ENCODE data around the gene SASH1.

Gene SASH1

GRCh38 chr6:148406579-148407371, 64.1 kb downstream of the SASH1 start:
- no peak for DNase-seq

DNA sequence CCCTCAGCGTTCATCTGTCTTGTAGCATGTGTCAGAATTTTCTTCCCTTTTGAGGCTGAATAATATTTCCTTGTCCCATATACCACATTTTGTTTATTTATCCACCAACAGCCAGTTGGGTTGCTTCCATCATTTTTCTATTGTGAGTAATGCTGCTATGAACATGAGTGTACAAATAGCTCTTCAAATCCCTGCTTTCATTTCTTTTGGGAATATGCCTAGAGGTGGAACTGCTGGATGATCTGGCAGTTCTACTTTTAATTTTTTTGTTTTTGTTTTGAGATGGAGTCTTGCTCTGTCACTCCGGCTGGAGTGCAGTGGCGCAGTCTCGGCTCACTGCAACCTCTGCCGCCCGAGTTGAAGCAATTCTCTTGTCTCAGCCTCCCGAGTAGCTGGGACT, 64.7 kb downstream of the SASH1 start:
- peak; percentile 29 for DNase-seq

GRCh38 chr6:148413321-148414091, 70.9 kb downstream of the SASH1 start:
- DNase-seq = no peak

DNA sequence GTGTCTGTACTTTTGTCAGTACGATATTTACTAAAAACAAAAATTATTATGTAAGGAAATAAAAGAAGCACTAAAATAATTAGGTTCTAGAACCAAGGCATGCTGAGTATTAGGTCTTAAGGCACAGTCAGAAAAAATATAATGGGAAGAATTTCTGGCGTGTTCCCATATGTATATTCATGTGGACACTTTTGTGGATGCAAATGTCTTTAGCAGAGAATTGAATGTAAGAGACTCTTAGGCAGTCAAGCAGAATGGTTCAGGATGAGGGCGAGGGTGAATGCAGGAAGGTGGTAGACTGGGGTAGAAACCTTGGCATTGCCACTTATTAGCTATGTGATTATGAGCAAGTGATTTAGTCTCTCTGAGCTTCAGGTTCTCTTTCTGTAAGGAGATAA, 71.5 kb downstream of the SASH1 start:
- no peak for DNase-seq

- DNase-seq = no peak
Measured at GRCh38 chr6:148414836-148415235, 72.2 kb downstream of the SASH1 start.

GRCh38 chr6:148415511-148416260, 73.0 kb downstream of the SASH1 start:
- no peak for DNase-seq

DNA sequence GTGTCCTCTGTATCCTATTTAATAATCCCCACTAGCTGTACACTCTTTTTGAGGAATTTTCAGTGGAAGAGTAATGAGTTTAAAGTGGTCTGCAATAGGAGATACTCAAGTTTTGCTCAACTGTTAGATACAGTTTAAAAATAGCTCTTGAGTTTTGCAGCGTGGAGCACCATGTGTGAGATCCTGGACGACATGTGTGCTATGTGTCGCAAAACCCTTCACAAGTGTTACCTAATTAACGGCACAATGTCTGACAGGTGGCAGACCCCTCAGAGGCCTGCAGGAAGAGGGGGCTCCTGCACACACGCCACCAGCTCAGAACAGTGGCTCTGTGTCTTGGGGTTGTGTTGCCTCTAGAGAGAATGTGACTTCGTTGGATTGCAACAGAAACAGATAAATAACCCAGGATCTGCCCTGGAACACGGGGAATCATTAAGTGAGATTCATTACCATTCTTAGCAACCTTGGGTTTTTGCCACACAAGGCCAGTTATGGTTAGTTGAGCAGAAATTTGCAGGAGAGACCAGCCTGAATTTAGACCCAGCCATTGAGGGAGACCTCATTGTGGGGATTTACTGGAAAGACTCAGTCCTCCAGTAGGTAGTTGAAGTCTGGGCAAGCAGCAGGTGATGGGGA, 73.8 kb downstream of the SASH1 start:
- DNase-seq = no peak

DNA sequence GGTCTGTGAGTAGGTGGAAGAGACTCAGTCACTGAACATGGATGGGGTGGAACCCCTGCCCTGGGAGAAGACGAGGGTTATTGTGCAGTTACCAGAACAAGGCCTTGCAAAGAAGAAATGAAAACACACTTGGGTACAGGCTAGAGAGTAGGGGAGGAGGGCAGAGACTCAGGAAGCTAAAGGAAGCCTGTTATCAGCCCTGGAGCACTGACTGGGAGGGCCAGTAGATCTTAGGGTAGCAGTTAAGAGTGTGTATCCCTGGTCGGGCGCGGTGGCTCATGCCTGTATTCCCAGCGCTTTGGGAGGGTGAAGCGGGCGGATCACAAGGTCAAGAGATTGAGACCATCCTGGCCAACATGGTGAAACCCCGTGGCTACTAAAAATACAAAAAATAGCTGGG, 74.4 kb downstream of the SASH1 start:
- DNase-seq = no peak

GRCh38 chr6:148419430-148419829, 76.8 kb downstream of the SASH1 start:
- no peak for DNase-seq

DNA sequence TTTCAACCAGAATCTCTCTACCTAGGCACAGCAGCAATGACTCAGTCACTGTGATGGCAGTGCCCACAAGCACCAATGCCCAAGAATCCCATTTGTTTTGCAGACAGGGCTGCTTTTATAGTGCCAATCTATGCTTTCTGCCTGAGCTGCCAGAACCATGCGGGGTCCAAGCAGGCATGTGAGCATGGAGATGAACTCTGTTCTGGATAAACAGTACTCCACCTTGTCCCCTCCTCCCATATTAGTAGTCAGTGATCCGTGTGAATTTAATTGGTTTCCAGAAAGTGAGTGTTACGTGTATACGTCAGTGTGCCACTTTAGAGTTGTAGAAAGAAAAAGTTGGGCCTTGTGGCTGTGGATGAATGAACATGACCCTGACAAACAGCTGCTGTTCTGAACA, 79.4 kb downstream of the SASH1 start:
- DNase-seq = no peak

DNA sequence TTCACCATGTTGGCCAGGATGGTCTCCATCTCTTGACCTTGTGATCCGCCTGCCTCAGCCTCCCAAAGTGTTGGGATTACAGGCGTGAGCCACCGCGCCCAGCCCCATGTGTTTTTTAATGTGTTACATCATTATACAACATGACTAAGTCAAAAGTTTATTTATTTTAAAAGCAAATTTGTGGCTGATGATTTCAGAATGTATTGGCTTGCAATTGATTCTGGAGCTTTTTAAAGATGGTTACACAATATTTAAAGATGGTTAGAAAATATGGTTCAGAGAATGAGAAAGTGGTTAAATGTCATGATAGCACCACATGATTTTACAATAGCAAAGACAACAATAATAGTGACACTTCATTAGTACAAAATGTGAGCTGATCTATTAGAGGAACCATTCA, 80.5 kb downstream of the SASH1 start:
- DNase-seq = no peak

GRCh38 chr6:148423601-148424270, 81.1 kb downstream of the SASH1 start:
- no peak for DNase-seq

DNA sequence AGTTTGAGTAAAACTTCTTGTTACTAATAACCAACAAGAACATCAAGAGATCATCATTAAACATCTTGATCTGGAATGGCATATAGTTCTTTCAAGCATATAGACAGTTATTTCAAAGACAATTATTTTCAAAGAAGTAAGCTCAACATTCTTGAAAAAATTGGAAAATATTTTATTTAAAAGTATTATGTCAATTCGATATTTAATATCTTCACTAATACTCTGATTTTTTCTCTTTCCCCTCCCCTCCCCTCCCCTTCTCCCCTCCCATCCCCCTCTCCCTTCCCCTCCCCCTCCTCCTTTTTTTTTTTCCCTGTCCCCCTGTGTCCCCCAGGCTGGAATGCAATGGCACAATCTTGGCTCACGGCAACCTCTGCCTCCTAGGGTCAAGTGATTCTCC, 82.8 kb downstream of the SASH1 start:
- DNase-seq = no peak

DNA sequence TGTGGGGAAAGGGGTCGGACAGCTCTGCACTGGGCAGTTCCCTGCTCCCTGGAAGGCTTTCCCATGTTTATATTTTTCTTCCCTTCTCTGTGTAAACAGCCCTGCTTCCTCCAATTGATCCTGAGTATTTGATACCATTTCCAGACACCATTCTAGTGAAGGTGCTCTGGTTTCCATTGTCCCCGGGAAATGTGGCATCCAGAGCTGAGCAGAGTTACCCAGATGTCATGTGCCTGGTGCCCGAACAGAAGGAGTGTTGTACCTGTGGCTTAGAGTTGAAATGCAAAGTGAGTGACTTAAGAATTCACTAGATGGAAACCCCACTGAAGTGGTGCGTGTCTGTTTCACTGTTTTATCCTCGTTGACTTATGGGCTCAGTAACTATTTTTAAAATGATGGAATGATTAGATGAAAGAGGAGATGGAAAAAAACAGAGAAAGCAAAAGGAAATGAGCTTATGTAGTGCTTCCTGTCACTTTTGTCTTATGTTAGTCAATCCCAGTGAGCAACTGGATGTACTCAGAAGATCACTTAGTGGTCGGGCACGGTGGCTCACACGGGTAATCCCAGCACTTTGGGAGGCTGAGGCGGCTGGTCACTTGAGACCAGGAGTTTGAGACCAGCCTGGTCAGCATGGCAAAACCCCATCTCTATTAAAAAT, 83.8 kb downstream of the SASH1 start:
- DNase-seq = no peak

DNA sequence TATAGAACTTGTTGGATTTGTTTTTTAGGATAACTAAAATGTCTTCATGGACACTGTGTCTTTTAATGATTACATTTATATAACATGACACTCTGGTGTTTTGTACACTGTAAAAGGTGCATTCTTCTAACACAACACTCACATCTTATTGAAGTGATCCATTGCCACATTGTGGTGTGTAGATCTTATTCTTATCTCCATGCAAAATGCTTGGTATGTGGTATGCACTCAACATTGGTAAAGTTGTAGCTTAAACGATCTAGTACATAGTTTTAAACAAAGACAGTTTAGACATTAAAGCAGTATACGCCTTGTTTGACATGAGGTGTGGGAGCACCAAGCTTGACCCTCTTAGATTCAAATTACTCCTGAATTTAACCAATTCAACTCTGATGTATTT, 84.7 kb downstream of the SASH1 start:
- DNase-seq = no peak

DNA sequence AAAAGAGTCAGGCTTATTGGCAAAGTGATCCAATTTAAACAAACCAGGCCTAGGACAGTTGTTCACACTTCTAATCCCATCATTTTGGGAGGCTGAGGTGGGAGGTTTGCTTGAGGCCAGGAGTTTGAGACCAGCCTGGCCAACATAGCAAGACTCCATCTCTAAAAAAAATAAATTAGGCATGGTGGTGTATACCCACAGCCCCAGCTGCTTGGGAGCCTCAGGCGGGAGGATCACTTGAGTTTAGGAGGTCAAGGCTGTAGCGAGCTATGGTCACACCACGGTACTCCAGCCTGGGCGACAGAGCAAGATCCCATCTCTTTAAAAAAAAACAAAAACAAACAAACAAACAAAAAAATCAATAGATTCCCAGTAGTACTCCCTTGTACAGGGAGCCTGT, 86.8 kb downstream of the SASH1 start:
- no peak for DNase-seq

DNA sequence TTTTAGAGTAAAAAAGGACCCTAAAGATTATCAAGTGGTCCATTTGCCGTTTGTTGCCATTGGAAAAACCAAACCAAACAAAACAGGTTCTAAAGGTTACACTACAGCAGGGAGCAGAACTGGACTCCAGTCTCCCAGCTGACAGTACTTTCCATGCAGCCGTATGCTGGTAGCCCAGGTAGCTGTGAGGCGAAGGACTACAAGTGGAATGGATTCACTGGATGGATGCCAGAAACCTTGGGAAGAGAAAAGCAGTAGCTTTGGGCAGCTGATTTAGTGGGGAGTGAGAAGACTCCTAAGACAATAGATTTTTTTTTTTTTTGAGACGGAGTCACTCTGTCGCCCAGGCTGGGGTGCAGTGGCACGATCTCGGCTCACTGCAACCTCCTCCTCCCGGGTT, 88.3 kb downstream of the SASH1 start:
- DNase-seq = no peak

GRCh38 chr6:148431413-148431812, 88.8 kb downstream of the SASH1 start:
- no peak for DNase-seq

DNA sequence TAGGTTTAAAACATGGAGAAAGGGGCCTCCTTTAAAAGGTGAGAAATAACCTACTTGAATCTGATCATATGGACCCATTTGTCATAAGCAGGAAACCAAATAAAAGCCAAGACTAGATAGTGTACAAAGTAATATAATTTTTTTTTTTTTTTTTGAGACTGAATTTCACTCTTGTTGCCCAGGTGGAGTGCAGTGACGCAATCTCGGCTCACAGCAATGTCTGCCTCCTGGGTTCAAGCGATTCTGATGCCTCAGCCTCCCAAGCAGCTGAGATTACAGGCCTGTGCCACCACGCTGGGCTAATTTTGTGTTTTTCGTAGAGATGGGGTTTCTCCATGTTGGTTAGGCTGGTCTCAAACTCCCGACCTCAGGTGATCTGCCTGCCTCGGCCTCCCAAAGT, 89.2 kb downstream of the SASH1 start:
- no peak for DNase-seq

- no peak for DNase-seq
Measured at GRCh38 chr6:148432462-148433195, 90.0 kb downstream of the SASH1 start.

DNA sequence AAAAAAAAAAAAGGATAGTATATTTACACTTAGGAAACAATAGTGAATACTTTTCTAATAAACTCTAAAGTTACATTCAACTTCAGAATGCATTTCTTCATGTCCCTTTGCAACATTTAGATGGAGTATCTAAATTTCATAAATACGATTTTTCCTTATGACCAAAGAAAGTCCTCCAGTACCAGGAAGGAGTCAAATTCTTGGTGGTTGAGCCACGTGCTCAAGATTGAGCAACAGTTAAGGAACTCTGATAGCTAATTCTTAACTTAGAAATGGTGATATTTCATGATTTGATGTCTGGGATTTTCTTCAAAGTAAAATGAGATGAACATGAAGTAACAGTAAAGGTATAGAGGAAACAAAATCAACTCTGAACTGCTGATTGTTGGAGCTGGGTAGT, 92.7 kb downstream of the SASH1 start:
- DNase-seq = no peak

All from 8988T (cell line).